ENCODE measurements around the gene RPH3AL.
A peak's percentile ranks its signal among the peaks of the same experiment; 100 is the strongest.

Gene RPH3AL

GRCh38 chr17:353213-353837, 718 bp upstream of the RPH3AL start:
- DNase-seq: no peak

GRCh38 chr17:351875-352420, 659 bp downstream of the RPH3AL start:
- DNase-seq: peak; percentile 64

- peak; percentile 26 for DNase-seq
Observed at GRCh38 chr17:351449-351738, 1.2 kb downstream of the RPH3AL start.

- DNase-seq: peak; percentile 37
Observed at GRCh38 chr17:350706-351448, 1.7 kb downstream of the RPH3AL start.

- no peak for DNase-seq
Observed at GRCh38 chr17:349666-350065, 2.9 kb downstream of the RPH3AL start.

- peak; percentile 42 for DNase-seq
Observed at GRCh38 chr17:348692-349425, 3.7 kb downstream of the RPH3AL start.

- no peak for DNase-seq
Observed at GRCh38 chr17:348012-348411, 4.6 kb downstream of the RPH3AL start.

GRCh38 chr17:347309-347899, 5.2 kb downstream of the RPH3AL start:
- DNase-seq: peak; percentile 44

- no peak for DNase-seq
Observed at GRCh38 chr17:345992-346785, 6.4 kb downstream of the RPH3AL start.

- no peak for DNase-seq
Observed at GRCh38 chr17:345261-345660, 7.3 kb downstream of the RPH3AL start.

- DNase-seq: no peak
Observed at GRCh38 chr17:343875-344752, 8.5 kb downstream of the RPH3AL start.

GRCh38 chr17:343211-343610, 9.4 kb downstream of the RPH3AL start:
- no peak for DNase-seq

GRCh38 chr17:340074-340473, 12.5 kb downstream of the RPH3AL start:
- no peak for DNase-seq

- peak; percentile 78 for DNase-seq
Observed at GRCh38 chr17:339193-340061, 13.2 kb downstream of the RPH3AL start.

GRCh38 chr17:338442-339192, 14.0 kb downstream of the RPH3AL start:
- peak; percentile 49 for DNase-seq

- DNase-seq: no peak
Observed at GRCh38 chr17:337866-338265, 14.7 kb downstream of the RPH3AL start.

GRCh38 chr17:337453-337852, 15.2 kb downstream of the RPH3AL start:
- DNase-seq: no peak

- no peak for DNase-seq
Observed at GRCh38 chr17:337022-337420, 15.6 kb downstream of the RPH3AL start.

- peak; percentile 82 for DNase-seq
Observed at GRCh38 chr17:336110-337021, 16.2 kb downstream of the RPH3AL start.
